GM08714 (cell line): ENCODE results near the gene CLSTN1.
"Not testable (repeated sequence)": the region's sequence is repeated elsewhere in the genome, so short reads cannot be mapped to it uniquely, and the experiment has no call there.

Experiments
- H3K4me3 ChIP-seq: fragments of 200-500 bp; sonication (Bioruptor generic); 2 replicates; pipeline ENCODE4 v1.5.1; 2014; ENCODE audit warnings: mild to moderate bottlenecking, low read length, inconsistent platforms
- ZNF274 ChIP-seq: IDR thresholded peaks from 2 replicates; pipeline ENCODE4 v1.6.1; 2012; ENCODE audit warnings: mild to moderate bottlenecking, low read depth, low read length

CLSTN1 gene

DNA sequence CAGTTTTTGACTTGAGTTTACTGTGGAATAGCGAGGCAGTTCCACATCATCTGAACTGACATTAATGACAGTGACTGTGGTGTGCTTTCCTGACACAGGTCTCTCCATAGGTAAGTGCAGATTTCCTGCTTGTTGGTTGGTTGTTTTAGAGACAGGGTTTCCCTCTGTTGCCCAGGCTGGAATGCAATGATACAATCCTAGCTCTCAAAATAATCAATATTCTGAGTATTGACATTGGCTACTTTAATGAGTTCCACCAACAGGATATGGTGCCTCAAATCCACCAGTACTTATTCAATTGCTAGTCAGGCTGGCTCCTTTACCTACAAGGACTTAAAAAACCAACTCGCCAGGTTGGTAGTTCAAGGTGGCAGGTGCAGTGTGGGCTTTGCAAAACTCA lies 63.8 kb downstream of the CLSTN1 start:
- H3K4me3 ChIP-seq, result no peak overlapping the region
- TF ChIP-seq ZNF274, result no peak

DNA sequence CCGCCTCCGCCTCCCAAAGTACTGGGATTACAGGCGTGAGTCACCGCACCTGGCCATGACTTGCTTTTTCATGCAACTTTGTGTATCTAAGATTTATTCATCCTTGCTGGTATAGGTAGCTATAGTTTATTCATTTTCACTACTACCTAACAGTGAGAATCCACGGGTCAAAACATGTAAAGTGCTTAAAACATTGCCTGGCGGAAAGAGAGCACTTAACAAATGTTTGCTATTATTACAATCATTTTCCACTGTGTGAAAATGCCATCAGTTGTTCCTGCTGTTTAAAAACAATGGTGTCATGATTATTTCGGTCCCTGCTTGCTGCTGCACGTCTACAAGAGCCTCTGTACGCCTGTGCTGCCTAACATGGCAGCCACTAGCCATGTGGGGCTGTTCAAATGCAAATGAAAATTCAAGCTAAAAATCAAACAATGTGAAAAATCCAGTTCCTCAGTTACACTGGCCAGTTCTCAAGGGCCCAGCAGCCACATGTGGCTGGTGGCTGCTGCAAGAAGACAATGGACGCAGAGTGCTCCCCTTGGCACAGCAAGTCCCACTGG lies 65.1 kb downstream of the CLSTN1 start:
- H3K4me3 ChIP-seq, result no peak overlapping the region
- TF ChIP-seq ZNF274, result no peak

DNA sequence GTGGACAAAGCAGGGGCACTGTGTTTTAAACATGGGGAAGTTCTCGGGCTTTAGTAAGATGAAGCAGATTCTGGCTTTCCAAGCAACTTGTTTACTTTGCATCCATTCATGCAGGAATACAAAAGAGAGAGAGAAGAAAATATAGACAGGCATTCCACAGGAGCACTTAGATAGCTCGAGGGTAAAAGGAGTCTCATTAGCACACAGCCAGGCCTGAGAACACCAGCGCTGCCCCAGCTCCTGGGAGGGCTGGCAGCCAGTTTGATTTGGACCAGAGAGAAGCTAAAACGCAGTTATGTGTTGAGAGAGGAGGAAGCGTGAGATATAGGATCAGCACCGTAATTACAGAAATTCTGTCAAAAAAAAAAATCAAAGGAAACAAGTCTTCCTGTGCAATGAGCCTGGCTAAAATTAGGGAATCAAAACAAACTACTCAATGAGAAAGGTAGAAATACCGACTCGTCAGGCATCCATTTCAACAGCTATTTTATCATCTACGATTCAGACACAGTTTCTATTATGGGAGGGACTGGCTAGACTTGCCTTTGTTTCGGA lies 68.2 kb downstream of the CLSTN1 start:
- no peak for TF ChIP-seq ZNF274
- H3K4me3 ChIP-seq, result no peak overlapping the region

DNA sequence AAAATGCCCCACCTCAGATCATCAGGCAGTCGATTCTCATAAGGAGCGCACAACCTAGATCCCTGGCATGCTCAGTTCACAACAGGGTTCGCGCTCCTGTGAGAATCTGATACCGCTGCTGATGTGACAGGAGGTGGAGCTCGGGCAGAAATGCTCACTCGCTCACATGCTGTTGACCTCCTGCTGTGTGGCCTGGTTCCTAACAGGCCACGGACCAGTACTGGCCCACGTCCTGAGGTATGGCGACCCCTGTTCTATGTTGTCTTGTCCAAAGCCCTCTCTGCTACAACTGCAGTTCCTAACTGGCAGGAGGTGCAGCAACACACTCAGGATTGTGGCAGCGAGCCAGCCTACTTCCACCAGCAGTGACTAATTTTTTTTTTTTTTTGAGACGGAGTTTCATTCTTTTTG lies 70.6 kb downstream of the CLSTN1 start:
- no peak overlapping the region for H3K4me3 ChIP-seq
- TF ChIP-seq ZNF274, result no peak

- no peak overlapping the region for H3K4me3 ChIP-seq
Measured at GRCh38 chr1:9751971-9752370, 71.8 kb downstream of the CLSTN1 start.

GRCh38 chr1:9749361-9749760 lies 74.4 kb downstream of the CLSTN1 start:
- H3K4me3 ChIP-seq, result no peak overlapping the region
- no peak for TF ChIP-seq ZNF274

More at GRCh38 chr1:9751971-9752370, 71.8 kb downstream of the CLSTN1 start:
- TF ChIP-seq ZNF274, result no peak

GRCh38 chr1:9748391-9748790 lies 75.4 kb downstream of the CLSTN1 start:
- H3K4me3 ChIP-seq, result not testable (repeated sequence)

- no peak overlapping the region for H3K4me3 ChIP-seq
- no peak for TF ChIP-seq ZNF274
Measured at GRCh38 chr1:9746651-9747050, 77.1 kb downstream of the CLSTN1 start.

- TF ChIP-seq ZNF274, result no peak
- no peak overlapping the region for H3K4me3 ChIP-seq
Measured at GRCh38 chr1:9746211-9746610, 77.6 kb downstream of the CLSTN1 start.

DNA sequence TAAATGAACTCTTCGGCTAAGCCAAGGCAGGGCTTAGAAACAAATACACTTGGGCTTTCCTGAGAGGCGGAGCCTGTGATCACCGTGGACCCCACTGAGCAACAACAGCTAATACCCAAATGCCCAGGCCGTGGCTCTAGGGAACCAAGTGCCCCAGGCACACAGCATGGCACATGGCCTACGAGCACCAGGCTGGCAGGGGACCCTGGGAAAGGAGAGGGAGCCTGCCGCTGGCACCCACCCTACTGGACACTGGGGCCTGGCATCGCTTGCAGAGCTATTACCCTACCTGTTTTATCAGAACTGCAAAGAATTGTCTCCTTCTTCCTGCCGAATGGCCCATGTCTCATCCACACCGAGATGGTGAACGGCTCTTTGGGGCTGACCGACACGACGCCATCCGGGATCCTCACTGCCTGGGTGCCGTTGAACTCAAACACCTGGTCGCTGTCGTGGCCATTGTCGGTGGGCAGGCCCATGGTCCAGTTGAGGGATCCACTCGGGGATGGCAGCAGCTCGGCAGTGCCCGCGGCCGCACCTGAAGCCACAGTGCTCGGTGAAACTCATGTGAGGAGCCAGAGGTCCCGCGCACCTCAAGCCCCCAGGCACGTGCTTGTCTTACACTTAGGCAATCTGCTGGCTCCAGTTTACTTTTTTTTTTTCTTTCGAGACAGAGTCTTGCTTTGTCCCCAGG lies 79.5 kb downstream of the CLSTN1 start:
- H3K4me3 ChIP-seq, result no peak overlapping the region
- TF ChIP-seq ZNF274, result no peak

DNA sequence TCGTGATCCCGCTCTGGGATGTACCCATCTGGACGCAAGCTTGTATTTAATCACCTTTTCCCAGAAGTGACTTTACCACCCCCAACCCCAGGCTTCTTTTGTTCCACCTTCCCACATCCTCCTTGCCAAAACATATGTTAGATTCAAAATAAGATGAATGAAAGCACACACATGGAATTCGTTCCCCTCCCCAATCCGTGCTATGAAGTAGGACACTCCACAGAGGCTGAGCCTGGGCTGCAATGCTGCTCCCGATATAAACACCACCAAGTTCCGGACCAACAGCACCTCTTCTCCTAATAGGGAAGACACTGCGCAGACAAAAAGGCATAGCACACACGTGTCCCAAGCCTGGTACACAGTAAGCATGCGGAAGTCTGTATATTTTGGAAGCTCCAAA lies 86.1 kb downstream of the CLSTN1 start:
- no peak overlapping the region for H3K4me3 ChIP-seq
- no peak for TF ChIP-seq ZNF274

- TF ChIP-seq ZNF274, result no peak
- no peak overlapping the region for H3K4me3 ChIP-seq
Measured at GRCh38 chr1:9737057-9737456, 86.7 kb downstream of the CLSTN1 start.

DNA sequence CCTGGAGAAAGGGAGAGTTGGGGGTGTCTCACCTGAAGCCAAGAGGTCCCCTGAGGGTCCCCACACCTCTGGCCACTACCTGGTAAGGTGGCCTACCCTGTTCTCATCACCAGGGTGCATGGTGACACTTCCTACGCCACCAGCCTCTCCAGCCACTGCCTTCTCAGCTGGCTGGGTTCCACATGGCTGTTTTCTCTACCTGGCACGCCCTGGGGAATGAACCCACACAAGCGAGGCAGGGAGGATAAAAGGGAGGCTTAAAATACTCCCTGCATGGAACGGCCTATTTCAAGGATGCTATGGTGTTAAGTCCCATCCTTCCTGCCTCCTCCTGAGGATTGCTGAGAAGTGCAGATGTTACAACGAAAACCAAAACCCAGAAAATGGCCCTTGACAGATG lies 87.5 kb downstream of the CLSTN1 start:
- TF ChIP-seq ZNF274, result no peak

DNA sequence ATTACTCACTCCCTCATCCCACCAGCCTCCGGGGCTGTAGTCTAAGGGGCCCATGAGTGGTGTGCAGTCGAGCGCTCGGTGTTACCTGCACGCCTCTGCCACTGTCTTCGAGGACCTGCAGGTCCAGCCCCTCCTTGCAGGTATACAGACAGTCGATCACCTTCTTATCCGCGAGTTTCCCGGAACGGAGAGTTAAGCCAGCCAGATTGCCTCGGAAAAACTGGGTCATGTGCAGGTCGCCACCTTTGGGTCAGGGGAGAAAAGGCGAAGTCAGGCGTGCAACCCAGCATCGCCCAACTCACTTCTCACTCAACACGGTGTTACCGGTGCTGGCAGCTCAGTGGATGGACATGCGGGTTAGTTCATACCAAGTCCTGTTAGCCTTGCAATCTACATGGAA lies 88.0 kb downstream of the CLSTN1 start:
- TF ChIP-seq ZNF274, result no peak
- no peak overlapping the region for H3K4me3 ChIP-seq

More for the DNA sequence above, 87.5 kb downstream of the CLSTN1 start:
- H3K4me3 ChIP-seq, result no peak overlapping the region

- H3K4me3 ChIP-seq, result no peak overlapping the region
- TF ChIP-seq ZNF274, result no peak
Measured at GRCh38 chr1:9733160-9733789, 90.5 kb downstream of the CLSTN1 start.
